Body of pancreas (tissue), 2 donors: ENCODE measurements around the gene ANKRD34B. TPM values are rescaled to one million over a fixed set of nuclear protein-coding genes. Genes with fewer than 3 reads are reported as not detected.

Experiments
- small RNA-seq: library from RNA; depleted of rRNA; stranded (forward); fragments of <200 nt; gene quantifications from one replicate; pipeline ENCODE3, GENCODE V24; 2016
- total RNA-seq, 2 donors: library from RNA; depleted of rRNA; stranded (reverse); fragments of >200 nt; gene quantifications; one replicate each; pipeline ENCODE4 v1.1.0, GENCODE V29; 2016

ANKRD34B gene
- total RNA-seq, 2 donors from 2014 or later: not detected

Small RNA genes lying within 50 kb of the gene (small RNA-seq; reads per million reads assigned to genes)
- not detected for gene DBIP2

Other genes starting within 250 kb of the ANKRD34B start
- gene ZFYVE16, start 162.2 kb downstream of the ANKRD34B start, total RNA-seq: 10 to 100 TPM; 10.2 to 19.5 TPM
- 1 to 10 TPM; 1.6 to 4.6 TPM for gene FAM151B, start 82.2 kb downstream of the ANKRD34B start, total RNA-seq
- 10 to 100 TPM in 1 of 2 donors, 1 to 10 TPM in 1; 9.2 to 10.9 TPM for gene MSH3, start 84.4 kb upstream of the ANKRD34B start, total RNA-seq
- 1 to 10 TPM; 1.8 to 2.0 TPM for gene DHFR, start 84.7 kb upstream of the ANKRD34B start, total RNA-seq